ENCODE data around the gene ANKS1B. TPM values are rescaled to one million over a fixed set of nuclear protein-coding genes. Genes with fewer than 3 reads are reported as not detected.
"Not testable (repeated sequence)": the region's sequence is repeated elsewhere in the genome, so short reads cannot be mapped to it uniquely, and the experiment has no call there.

Gene ANKS1B
- total RNA-seq, 3 donors from 2014 or later (not counting 1 experiment from before 2014, with no cell fraction given): not detected

DNA sequence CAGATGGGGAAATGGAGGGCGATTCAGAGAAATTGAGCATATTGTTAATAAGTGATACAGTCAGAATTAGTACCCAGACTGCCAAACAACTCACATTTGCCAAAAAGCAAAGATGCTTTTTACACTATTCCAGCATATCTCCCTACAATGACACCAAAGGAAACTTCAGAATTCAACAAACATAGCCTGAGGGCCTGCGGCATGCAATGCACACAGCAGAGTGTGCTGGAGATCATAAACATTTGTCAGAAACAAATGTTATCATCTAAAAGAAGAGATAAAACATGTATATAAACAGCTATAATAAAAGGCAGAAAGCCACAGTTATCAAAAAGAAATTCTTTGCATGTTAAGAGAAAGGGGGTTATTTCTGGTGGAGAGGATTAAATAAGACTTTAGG lies 357.3 kb downstream of the ANKS1B start:
- H3K9me3 Mint-ChIP-seq: peaks cover 3 to 9% of the 10 kb centered on the region in 2 donors
- no peaks in the 10 kb centered on the region for H3K27me3 Mint-ChIP-seq (ENCODE audit: low read depth in 2 of 2)
- no peak for ATAC-seq
- TF ChIP-seq, protein P1, sequence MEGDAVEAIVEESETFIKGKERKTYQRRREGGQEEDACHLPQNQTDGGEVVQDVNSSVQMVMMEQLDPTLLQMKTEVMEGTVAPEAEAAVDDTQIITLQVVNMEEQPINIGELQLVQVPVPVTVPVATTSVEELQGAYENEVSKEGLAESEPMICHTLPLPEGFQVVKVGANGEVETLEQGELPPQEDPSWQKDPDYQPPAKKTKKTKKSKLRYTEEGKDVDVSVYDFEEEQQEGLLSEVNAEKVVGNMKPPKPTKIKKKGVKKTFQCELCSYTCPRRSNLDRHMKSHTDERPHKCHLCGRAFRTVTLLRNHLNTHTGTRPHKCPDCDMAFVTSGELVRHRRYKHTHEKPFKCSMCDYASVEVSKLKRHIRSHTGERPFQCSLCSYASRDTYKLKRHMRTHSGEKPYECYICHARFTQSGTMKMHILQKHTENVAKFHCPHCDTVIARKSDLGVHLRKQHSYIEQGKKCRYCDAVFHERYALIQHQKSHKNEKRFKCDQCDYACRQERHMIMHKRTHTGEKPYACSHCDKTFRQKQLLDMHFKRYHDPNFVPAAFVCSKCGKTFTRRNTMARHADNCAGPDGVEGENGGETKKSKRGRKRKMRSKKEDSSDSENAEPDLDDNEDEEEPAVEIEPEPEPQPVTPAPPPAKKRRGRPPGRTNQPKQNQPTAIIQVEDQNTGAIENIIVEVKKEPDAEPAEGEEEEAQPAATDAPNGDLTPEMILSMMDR (IDR thresholded peaks at IDR 0.05): no peak
- Histone ChIP-seq H3K4me1 (ENCODE audit: control insufficient read depth, insufficient read depth, low read length) (no peaks in the 10 kb centered on the region), H3K36me3 (ENCODE audit: control insufficient read depth, insufficient read depth, low read length) (no peaks in the 10 kb centered on the region), H3K9me3 (ENCODE audit: control insufficient read depth, insufficient read depth, low read length) (peaks cover 10% of the 10 kb centered on the region), H3K27ac (ENCODE audit: low read length) (no peak overlapping the region), H3K4me3 (ENCODE audit: low read length) (no peak overlapping the region), H3K27me3 (ENCODE audit: control insufficient read depth, insufficient read depth, low read length) (no peaks in the 10 kb centered on the region)
- intact Hi-C loops (cut with micrococcal nuclease): no loop called here
- no peak overlapping the region for H3K4me3 Mint-ChIP-seq
- no peak for DNase-seq
- no peak overlapping the region for H3K27ac Mint-ChIP-seq
- WGBS (ENCODE audit: insufficient coverage): no CpG with 5 or more reads among the region's 2 CpGs
- no peaks in the 10 kb centered on the region for H3K4me1 Mint-ChIP-seq
- H3K36me3 Mint-ChIP-seq: peaks cover 8% of the 10 kb centered on the region

DNA sequence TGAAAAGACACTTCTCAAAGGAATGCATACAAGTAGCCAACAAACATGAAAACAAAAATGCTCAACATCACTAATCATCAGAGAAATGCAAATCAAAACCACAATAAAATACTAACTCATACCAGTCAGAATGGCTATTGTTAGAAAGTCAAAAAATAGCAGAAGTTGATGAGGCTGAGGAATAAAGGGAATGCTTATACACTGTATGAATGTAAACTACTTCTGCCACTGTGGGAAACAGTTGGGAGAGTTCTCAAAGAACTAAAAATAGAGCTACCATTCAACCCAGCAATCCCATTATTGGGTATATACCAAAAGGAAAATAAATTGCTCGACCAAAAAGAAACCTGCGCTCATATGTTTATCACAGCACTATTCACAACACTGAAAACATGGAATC lies 360.1 kb downstream of the ANKS1B start:
- H3K27ac ChIP-seq (ENCODE audit: low read length); H3K4me3 Mint-ChIP-seq; H3K36me3 ChIP-seq (ENCODE audit: control insufficient read depth, insufficient read depth, low read length); H3K27me3 Mint-ChIP-seq (ENCODE audit: low read depth in 2 of 2); H3K4me1 Mint-ChIP-seq; H3K27me3 ChIP-seq (ENCODE audit: control insufficient read depth, insufficient read depth, low read length); H3K4me1 ChIP-seq (ENCODE audit: control insufficient read depth, insufficient read depth, low read length); H3K4me3 ChIP-seq (ENCODE audit: low read length); intact Hi-C loops (cut with micrococcal nuclease); DNase-seq; ATAC-seq; H3K9me3 ChIP-seq (ENCODE audit: control insufficient read depth, insufficient read depth, low read length); H3K27ac Mint-ChIP-seq: not testable (repeated sequence)
- peaks cover 16 to 17% of the 10 kb centered on the region in 2 donors for H3K9me3 Mint-ChIP-seq
- peaks cover 14% of the 10 kb centered on the region for H3K36me3 Mint-ChIP-seq
- WGBS (ENCODE audit: insufficient coverage): 100% methylated on average over 1 of the region's 2 CpGs

DNA sequence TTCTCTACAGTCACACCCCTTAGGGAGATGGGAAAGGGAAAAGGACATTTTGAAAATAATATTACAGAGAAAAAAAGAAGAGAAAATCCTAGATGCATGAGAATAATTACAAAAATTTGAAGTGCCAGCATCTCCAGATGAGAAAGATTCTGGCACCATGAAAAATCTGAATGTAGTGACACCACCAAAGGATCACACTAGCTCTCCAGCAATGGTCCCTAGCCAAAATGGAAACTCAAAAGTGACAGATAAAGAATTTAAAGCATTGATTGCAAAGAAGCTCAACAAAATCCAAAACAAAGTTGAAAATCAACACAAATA lies 364.6 kb downstream of the ANKS1B start:
- H3K9me3 ChIP-seq (ENCODE audit: control insufficient read depth, insufficient read depth, low read length): peaks cover 10% of the 10 kb centered on the region
- H3K36me3 ChIP-seq (ENCODE audit: control insufficient read depth, insufficient read depth, low read length): no peaks in the 10 kb centered on the region
- Mint-ChIP-seq H3K36me3 (peaks cover 14% of the 10 kb centered on the region), H3K4me1 (no peaks in the 10 kb centered on the region), H3K27me3 (ENCODE audit: low read depth in 2 of 2) (no peaks in the 10 kb centered on the region), H3K4me3 (no peak overlapping the region), H3K9me3 (peaks cover 15 to 20% of the 10 kb centered on the region in 2 donors), H3K27ac (no peak overlapping the region)
- no peak overlapping the region for H3K27ac ChIP-seq (ENCODE audit: low read length)
- H3K4me1 ChIP-seq (ENCODE audit: control insufficient read depth, insufficient read depth, low read length): no peaks in the 10 kb centered on the region
- ATAC-seq (no peak), DNase-seq (no peak)
- H3K27me3 ChIP-seq (ENCODE audit: control insufficient read depth, insufficient read depth, low read length): no peaks in the 10 kb centered on the region
- TF ChIP-seq, protein P1 (IDR thresholded peaks at IDR 0.05): no peak
- H3K4me3 ChIP-seq (ENCODE audit: low read length): no peak overlapping the region
- intact Hi-C loops (cut with micrococcal nuclease): no loop called here

DNA sequence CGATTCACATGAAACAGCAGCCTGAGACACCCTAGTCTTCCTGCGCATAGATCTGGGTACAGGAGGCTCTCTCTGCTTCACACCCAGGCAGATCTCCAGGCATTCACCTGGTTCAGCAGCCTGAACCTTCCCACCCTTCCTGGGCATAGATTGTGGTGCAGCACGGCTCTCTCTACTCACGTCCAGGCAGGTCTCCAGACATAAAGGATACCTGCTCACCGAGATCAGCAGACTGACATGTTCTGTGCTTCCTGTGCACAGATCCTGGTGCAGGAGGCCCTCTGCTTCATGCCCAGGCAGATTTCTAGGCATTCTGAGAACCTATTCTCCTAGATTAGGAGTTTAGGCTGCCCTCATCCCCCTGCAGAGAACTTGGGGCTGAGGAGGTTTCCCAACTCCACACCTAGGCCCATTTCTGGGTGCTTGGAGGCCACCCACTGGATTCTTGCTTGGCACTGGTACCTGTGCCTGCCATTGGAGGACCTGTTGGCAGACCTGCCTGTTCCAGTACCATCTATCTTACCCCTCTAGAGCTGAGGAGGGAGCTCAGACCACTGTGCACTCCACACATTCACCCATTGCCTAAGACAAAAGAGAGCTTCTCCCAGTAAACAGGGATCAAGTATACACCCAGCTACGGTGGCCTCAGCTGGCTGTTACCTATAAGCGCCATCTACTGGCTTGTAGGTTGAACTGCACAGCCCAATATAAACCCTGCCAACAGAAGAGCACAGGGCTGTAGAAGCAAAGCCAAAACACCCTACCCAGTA lies 365.2 kb downstream of the ANKS1B start:
- Mint-ChIP-seq H3K4me3 (no peak overlapping the region), H3K27ac (no peak overlapping the region), H3K9me3 (peaks cover 16 to 24% of the 10 kb centered on the region in 2 donors), H3K27me3 (ENCODE audit: low read depth in 2 of 2) (no peaks in the 10 kb centered on the region), H3K4me1 (no peaks in the 10 kb centered on the region), H3K36me3 (peaks cover 14% of the 10 kb centered on the region)
- intact Hi-C loops (cut with micrococcal nuclease): no loop called here
- peak in 1 of 2 donors; percentile 1 for DNase-seq
- Histone ChIP-seq H3K9me3 (ENCODE audit: control insufficient read depth, insufficient read depth, low read length) (peaks cover 10% of the 10 kb centered on the region), H3K27ac (ENCODE audit: low read length) (no peak overlapping the region), H3K4me3 (ENCODE audit: low read length) (no peak overlapping the region), H3K36me3 (ENCODE audit: control insufficient read depth, insufficient read depth, low read length) (no peaks in the 10 kb centered on the region), H3K27me3 (ENCODE audit: control insufficient read depth, insufficient read depth, low read length) (no peaks in the 10 kb centered on the region), H3K4me1 (ENCODE audit: control insufficient read depth, insufficient read depth, low read length) (no peaks in the 10 kb centered on the region)
- 71% methylated on average over 6 of the region's 7 CpGs for WGBS (ENCODE audit: insufficient coverage)
- TF ChIP-seq, protein P1 (IDR thresholded peaks at IDR 0.05): no peak
- ATAC-seq: no peak

All from natural killer cell (primary cell).